Mammary epithelial cell (primary cell): ENCODE results near the gene LIN7A.

Experiments
- EZH2 ChIP-seq: IDR thresholded peaks from 2 replicates; pipeline ENCODE4 v1.6.1; 2012; ENCODE audit warnings: low read length, inconsistent platforms, borderline replicate concordance
- TF ChIP-seq, protein P1 (sequence below), 2 donors: IDR thresholded peaks in 1 of 2; conservative IDR thresholded peaks in 1 of 2; 2 replicates each; pipeline ENCODE4 v1.5.1; 2011 to 2012; ENCODE audit warnings: inconsistent platforms in 2 of 2, low read length in 2 of 2, mild to moderate bottlenecking in 2 of 2, control low read depth in 1 of 2, low read depth in 1 of 2; ENCODE audit not compliant: insufficient read depth in 1 of 2; ENCODE audit errors: extremely low read depth in 1 of 2

DNA sequence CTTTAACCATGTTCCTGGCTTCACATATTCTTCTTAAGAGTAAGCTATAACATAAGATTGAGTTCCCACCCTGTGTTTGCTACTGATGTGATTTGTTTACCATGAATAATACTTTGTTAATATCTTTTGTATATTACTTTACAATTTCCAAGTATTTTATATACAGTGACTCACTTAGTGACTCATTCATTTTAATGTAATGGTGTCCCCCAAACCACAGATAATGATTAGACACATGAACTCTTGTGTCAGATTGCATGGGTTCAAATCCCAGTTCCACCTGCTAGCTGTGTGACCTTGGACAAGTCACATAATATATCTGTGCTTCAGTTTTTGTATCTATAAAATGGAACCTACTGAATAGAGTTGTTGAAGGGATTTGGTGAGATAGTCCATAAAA lies 144.9 kb downstream of the LIN7A start:
- TF ChIP-seq, protein P1, sequence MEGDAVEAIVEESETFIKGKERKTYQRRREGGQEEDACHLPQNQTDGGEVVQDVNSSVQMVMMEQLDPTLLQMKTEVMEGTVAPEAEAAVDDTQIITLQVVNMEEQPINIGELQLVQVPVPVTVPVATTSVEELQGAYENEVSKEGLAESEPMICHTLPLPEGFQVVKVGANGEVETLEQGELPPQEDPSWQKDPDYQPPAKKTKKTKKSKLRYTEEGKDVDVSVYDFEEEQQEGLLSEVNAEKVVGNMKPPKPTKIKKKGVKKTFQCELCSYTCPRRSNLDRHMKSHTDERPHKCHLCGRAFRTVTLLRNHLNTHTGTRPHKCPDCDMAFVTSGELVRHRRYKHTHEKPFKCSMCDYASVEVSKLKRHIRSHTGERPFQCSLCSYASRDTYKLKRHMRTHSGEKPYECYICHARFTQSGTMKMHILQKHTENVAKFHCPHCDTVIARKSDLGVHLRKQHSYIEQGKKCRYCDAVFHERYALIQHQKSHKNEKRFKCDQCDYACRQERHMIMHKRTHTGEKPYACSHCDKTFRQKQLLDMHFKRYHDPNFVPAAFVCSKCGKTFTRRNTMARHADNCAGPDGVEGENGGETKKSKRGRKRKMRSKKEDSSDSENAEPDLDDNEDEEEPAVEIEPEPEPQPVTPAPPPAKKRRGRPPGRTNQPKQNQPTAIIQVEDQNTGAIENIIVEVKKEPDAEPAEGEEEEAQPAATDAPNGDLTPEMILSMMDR (conservative IDR thresholded peaks at IDR 0.05 in 1 of 2, IDR thresholded peaks at IDR 0.05 in 1 of 2; ENCODE audit: extremely low read depth in 1 of 2, insufficient read depth in 1 of 2, low read depth in 1 of 2, low read length in 2 of 2) = no peak
- no peak for TF ChIP-seq EZH2
